Mucosa of gallbladder (tissue), 1 donor: ENCODE results near the gene C20orf141. TPM values are rescaled to one million over a fixed set of nuclear protein-coding genes. Genes with fewer than 3 reads are reported as not detected.
"Not testable (repeated sequence)": the region's sequence is repeated elsewhere in the genome, so short reads cannot be mapped to it uniquely, and the experiment has no call there.

Source experiments
- DNase-seq: peaks from one replicate; pipeline ENCODE4 v3.0.0-alpha.2; 2020; ENCODE audit warnings: low spot score
- total RNA-seq: library from RNA; stranded (reverse); gene quantifications from one replicate; pipeline ENCODE4 v1.2.1, GENCODE V29; 2021
- donor health status: DM: no; HTN: no; CAD: no.

C20orf141 gene
- total RNA-seq, 1 donor from 2014 or later: not detected

DNA sequence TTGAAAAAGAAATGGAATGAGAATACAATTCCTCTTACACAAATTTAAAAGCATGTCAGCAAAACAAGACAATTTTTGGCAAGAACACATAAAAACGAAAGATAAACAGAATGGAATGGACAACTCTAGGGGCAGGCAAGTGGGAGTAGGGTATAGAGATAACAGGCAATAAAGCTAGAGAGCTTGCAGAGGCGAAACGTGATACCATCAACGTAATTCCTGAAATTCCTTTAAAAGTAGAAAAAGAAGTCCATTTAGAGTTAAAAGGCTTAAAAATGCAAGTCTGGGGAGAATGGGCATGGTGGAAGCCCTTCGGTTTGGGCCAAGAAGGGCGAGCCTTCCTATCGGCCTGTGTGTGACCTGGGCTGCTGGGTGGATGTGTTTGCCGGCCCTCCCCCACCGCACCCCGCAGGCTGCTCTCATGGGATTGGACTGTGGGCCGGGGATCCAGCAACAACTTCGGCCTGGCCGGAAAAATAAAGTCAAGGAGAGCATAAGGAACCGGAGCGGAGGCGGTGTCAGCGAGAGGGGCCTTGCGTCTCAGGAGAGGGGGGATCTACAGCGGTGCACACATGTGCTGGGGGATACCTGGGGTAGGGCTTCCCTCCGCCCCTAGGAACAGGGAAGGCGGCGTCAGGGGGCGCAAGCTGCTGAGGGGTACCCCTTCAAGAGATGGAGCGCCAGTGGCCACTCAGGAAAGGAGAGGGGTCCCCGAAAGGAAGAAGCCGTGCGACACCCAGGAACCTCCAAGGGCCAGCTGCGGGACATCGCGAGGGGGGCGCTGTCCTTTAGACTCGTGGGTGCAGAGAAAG lies 5.5 kb downstream of the C20orf141 start:
- no peak for DNase-seq

DNA sequence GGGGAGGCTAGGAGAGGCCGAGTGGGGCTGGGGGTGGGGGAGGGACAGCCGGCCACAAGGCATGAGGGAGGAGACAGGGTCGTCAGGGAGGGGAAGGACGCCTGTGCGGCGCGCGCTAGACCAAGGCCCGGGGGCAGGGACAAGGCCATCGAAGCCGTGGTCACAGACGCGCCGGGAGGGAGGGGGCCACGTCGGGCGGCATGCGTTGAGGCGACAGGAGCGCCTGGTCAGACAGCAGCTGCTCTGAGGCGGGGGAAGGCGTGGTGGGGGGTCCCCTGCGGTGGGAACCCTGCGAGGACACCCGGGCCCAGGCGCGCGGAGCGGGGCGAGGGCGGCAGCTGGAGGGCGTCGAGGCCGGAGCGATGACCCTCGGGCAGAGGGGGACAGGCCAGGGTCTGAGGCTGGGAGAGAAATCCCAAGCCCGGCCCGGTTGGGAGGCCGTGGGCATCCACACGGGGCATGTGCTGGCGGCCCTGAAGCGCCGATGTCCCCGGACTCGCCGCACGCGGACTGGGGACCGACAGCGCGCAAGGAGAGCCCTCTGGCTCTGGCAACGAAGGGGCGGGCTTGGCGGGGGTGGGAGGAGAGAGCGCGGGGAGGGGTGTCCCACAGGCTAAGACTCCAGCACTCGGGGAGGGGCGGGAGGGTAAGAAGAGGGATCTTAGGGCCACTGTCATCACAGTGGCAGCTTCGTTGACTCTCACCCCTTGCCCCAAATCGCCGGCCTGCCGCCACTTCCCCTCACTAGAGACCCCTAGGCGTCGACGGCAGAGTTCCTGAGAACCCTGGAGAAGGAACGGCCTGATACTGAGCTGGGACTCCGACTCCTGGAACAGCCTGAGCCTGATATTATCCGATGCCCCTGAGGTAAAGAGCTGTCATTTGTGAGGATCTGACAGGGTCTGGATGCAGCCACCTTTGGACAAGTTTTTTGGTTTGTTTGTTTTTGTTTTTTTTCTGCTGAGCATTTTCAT lies 6.4 kb downstream of the C20orf141 start:
- no peak for DNase-seq

DNA sequence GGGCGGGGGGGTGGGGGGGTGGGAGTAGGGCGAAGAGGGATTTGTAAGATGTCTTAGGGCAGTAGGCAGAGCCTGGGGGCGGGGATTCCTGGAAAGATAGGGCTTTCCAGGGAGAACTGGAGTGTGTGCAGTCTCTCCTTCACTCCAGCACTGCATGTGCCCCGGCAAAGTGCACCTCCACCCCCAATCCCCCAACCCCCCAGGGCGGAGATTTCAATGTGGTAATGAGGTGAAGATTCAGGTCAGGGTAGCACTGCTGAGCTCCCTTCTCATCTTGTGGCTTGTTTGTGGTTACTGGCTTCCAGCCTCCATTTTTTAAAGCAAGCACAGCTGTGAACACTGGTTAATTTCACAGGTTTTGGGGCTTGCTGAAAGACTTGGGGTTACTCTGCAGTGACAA lies 7.3 kb downstream of the C20orf141 start:
- no peak for DNase-seq

DNA sequence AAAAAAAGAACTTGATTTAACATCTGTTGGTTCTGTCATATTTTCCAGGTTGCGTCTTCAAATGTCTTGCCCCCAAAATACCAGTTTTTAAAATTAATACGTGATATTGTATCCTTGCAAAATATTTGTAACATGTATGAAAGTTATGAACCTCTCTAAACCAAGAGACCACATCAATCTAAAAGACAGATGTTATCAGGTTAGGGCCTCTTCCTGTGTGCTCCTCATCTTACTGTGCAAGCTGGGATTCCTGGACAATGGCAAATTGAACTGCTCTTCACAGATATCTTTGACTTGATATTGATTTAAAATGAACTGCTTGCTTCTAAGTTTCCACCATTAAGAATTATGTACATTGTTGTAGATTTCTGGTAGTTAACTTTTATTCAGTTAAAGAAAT lies 11.0 kb downstream of the C20orf141 start:
- DNase-seq: no peak

DNA sequence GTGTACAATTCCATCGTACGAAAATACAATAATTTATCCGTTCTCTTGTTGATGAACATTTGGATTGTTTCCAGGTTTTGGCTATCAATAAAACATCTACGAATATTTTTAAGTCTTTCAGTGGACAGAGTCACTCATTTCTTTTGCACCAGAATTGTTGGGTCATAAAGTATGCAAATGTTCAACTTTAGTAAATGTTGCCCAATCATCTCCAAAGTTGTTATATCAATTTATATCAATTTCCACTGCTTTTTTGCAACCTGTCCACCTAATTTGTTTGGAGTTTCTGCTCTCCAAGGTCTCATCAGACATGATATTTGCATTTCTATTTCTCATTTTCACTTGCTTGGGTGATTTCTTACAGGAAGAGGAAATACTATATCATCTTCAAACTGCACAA lies 11.9 kb downstream of the C20orf141 start:
- no peak for DNase-seq

DNA sequence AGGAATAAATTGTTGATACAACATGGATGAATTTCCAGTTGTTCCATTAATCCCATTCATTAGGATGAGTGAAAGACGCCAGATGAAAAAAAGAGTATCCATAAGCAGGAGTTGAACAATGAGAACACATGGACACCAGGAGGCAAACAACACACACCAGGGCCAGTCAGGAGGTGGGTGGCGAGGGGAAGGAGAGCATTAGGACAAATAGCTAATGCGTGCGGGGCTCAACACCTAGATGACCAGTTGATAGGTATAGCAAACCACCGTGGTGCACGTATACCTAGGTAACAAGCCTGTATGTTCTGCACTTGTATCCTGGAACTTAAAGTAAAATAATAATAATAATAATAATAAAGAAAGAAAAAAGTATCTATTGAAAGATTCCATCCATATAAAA lies 14.6 kb downstream of the C20orf141 start:
- no peak for DNase-seq

DNA sequence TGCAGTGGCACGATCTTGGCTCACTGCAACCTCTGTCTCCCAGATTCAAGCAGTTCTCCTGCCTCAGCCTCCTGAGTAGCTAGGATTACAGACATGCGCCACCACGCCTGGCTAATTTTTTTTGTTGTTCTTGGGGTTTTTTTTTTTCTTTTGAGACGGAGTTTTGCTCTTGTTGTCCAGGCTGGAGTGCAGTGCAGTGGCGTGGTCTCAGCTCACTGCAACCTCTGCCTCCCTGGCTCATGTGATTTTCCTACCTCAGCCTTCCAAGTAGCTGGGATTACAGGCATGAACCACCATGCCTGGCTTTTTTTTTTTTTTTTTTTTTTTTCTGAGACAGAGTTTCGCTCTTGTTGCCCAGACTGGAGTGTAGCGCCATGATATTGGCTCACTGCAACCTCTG lies 16.4 kb downstream of the C20orf141 start:
- not testable (repeated sequence) for DNase-seq

DNA sequence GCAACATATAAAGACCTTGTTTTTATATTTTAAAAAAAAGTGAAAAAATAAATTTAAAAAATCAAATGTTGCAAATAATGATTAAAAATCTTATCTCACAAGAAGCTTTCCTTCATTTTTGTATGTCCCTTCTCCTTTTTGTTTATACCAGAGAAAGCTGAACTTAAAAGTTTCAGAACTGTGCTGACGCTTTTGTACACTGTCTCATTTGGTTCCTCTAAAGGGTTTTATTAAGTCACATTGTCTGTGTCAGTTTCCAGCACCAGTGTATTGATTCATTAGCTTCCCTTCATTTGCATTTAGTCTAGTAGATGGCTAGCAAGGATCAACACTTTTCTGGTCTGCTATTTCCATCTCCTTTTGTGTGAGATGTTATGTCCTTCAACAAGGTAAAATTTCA lies 19.0 kb downstream of the C20orf141 start:
- no peak for DNase-seq

DNA sequence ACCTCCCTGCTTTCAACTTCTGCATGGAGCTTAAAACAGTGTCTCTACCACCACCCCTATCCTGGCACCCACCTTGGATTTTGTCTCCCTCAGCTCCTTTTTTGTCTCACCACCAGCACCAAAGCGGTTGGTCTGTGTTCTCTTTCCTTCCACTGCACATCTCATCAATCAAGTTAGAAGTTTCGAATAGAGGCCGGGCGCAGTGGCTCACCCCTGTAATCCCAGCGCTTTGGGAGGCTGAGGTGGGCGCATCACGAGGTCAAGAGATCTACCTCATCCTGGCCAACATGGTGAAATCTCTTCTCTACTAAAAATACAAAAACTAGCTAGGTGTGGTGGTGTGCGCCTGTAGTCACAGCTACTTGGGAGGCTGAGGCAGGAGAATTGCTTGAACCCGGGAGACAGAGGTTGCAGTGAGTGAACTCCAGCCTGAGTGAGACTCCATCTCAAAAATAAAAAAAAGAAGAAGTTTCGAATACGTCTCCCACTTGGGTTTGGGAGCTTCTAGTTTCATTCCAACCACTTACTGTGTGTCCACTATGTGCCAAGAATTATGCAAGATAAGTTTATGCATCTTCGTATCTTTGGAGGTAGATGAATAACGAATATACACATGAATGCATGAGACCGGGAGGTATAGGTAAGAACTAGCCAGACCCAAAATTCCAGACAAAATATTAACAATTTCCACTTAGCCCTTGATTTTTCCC lies 19.8 kb downstream of the C20orf141 start:
- DNase-seq: no peak

DNA sequence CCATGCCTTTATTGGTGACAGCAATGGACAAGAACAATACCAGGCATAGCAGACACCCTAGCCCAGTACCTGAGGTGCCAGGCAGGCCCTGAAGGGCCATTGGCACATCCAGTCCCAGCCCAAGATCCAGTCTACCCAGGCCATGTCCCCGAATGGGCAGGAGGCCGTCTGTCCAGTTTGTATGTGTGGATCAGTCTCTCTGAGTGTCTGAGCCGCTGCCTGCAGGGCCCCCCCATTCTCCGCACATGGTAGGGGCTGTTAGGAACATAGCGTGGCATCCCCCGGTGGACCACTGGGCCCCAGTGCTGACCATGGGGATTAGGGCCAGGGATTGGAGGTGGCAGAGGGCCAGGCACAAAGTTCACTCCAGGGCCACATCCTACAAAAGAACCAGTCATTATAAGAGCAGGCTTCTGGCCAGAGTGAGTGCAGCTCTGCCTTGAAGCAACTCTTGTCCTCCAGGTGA lies 20.6 kb downstream of the C20orf141 start:
- no peak for DNase-seq

DNA sequence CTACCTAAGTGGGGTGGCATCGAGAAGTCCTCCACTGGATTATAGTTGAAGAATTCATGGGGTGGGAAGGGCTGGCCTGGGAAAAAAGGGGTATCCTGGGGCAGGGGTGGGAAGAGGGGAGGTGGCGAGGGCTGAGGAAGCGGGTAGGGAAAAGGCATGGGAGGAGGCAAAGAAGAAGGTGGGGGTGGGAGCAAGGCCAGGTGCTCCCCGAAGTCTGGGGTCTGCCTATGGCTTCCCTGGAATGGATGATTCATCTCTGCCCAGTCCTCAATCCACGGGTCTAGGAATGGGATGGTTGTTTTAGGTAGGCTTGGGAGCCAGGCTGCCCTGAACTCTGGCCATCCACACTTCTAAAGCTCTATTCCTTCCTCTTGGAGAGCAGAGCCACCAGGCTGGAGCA lies 21.2 kb downstream of the C20orf141 start:
- DNase-seq: no peak

DNA sequence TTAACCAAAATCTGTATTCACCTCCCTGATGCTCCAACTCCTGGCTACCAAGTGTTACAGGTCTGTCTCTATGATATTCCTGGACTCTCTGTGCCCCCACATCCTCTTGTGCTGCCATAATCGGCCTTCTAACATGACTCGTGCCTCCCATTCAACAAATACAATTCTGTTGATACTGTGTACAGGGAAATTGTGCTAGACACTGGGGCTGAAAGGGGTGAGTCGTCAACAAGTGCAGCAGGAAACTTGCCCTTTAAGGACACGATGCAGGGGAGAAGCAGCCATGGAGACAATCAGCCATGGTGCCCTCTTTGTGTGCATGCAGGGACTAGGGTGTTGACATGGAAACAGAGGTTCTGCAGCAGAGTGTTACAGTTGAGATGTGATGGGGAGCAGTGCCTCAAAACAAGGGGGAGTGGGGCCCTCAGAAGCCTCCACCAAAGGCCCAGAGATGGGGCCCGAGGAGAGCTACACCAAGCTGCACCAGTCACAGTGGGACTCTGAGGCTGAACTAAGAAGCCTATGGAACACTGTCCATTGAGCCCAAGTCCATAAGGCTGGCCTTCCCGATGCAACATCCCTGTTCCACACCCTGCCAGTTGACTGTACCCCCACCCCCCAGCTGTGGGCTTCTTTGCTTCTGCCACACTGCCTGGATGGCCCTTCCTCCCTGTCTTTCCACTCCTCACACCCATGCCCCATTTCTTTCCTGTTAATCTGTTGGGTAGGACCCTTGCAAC lies 22.6 kb downstream of the C20orf141 start:
- no peak for DNase-seq

DNA sequence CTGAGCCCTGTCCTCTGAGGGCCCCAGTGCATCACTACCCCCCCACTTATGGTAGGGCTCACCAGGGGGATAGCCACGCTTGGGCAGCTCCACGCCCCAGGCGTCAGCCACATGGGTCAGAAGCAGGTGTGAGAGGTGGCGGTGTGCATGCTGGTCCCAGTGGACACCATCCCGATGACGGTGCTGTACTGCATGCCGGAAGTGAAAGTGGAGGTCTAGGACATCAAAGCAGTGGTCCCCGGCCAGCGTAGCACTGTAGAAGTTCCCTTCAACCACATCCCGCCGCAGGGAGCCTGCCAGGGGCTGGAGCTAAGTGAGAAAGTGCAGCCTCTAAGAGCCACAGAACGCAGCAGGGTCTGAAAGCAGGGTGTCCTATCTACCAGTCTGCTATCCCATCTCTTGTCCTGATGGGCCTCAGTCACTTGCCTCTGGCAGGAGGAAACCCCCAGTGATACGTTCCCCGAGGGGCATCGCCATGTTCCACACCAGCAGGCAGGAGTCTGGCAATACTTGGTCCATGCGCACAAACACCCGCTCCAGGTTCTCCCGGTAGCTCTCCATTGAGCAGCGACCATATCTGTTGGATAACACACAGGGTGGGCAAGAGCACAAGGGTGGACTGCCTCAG lies 23.5 kb downstream of the C20orf141 start:
- no peak for DNase-seq

DNA sequence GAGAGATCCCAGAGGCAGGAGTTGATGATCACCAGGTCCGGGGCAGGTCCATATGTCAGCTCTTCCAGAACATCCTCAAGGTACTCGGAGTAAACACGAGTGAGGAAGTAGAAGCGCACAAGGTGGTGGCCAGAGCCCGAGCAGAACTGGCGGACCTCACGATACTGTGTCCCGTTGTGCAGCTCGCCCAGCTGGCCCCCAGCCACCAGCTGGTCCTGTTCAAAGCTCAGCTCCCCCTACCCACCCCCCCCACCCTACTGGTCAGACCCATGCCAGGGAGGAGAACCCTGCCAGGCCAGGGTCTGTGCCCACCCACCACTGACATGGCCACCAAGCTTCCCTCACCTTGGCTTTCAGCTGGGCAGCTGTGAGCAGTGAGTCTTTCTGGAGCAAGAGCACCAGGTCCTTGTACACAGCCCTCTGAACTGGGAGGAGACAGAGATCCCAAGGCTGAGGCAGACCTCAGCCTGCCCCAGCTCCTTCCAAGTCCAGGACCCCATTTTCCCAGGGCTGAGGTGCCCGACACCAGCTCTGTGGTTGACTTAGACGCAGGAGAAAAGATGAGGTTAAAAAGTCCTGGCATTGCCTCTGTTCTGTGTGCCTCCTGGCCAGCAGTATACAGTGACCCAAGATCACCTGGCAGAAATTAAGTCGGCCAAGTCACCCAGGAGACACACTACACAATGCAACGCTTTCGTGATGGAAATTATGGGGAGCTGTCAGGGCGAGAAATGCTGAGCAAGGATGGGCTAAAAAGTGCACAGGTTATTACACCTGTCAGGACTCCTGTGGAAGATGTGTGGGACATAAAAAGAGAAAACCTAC lies 24.3 kb downstream of the C20orf141 start:
- DNase-seq: no peak

DNA sequence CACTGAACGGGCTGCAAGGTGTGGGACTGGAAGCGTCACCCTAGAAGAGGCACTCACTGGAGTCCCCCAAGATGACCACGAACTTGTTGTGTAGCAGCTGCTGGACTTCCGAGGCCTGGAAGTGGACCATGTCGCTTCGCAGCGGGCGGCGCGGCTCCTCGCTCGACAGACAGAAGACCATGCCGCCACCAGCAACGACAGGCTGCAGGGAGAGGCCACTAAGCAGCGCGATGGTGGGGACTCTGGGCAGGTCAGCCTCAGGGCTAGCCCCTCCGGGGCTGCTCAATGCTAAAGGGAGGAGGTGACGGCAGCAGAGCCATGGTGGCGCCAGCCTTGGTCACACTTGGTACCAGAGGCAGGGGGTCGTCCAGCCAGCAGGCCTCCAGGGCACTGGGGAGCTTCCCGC lies 24.9 kb downstream of the C20orf141 start:
- DNase-seq: no peak

DNA sequence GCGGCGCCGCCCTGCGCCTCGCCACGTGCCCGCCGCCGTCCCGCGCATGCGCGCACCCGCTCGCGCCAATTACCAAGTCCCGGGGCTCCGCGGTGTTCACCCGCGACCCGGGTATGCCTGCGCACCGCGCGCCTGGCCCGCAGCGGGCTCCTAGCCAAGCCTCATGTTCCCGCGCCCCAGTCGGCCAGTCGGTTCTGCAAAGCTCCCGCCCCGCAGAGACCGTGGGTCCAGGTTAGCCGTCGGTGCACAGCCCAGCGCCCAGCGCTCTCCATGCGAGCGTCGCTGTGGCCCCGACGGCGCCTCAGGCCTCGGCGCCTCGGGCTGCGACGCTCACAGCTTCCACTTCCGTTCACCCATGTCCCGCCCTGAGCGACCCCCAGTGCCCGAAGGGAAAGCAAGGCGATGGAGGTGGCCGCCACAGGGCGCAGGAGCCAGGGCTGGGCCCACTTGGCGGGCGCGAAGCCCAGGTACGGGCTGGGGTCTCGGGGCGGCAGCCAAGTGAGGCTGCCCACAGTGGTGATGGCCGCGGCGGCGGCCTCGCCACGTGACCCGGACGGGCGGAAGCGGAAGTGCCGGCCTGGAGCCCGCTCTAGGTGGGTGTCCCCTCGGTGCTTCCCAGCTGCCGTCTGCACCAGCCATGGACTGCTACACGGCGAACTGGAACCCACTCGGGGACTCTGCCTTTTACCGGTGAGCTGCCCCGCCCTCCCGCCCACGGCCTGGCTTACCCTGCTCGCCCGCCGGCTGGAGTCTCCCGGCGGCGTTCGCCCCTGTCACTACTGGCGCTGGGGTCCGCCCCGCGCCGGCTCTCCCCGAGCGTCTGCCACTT lies 25.6 kb downstream of the C20orf141 start, which contains the start of the genes PCED1A and VPS16:
PCED1A (minus strand) TSS at position 518 of the 829 bp plus-strand sequence. CDS start 743 bp downstream, outside the sequence.
VPS16 (plus strand) TSS at position 608 of the 829 bp plus-strand sequence; CDS start at position 638, 30 bp downstream.
- DNase-seq: peak; percentile 86

DNA sequence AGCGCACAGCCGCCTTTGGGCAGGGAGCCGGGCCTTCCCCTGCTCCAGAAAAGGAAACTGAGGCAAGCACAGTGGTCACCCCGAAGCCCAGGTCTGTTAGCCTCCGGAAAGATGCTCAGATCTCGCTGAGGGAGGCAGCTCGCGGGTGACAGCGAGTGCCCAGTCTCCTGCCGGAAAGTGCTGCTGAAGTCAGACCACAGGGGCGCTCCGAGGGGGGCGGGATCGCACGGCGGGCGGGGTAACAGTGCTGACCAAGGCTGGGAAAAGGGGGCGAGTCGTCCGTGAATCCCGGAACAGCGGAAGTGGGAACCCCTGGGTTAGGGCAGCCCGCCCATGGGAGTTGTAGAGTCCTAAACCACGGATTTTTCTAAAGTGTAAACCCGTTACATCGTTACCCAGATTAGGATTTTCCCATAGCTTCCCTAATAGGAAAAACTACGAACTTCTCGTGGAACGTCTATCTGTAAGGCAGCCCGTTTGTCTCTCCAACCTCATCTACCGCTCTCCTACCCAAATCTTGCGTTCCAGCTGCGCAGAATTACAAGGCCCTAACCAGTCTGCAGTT lies 26.3 kb downstream of the C20orf141 start:
- DNase-seq: peak; percentile 27

DNA sequence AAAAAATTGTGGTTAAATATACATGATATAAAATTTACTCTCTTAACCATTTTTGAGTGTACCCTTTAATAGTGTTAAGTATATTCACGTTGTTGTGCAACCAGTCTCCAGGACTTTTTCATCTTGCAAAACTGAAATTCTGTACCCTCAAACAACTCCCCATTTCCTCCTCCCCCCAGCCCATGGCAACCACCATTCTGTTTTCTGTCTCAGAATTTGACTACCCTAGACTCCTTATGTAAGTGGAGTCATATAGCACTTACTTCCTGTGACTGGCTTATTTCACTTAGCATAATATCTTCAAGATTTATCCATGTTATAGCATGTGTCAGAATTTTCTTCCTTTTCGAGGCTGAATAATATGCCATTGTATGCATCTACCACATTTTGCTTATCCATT lies 30.8 kb downstream of the C20orf141 start:
- no peak for DNase-seq
